ENCODE data around the gene UGT1A7.
"Not testable (repeated sequence)": the region's sequence is repeated elsewhere in the genome, so short reads cannot be mapped to it uniquely, and the experiment has no call there.

The UGT1A7 gene

GRCh38 chr2:233714121-233714520, 32.4 kb downstream of the UGT1A7 start:
- no peak for DNase-seq

GRCh38 chr2:233718552-233718951, 36.9 kb downstream of the UGT1A7 start, which contains the start of gene UGT1A4:
TSS of gene UGT1A4 (plus strand) at chr2:233718736. CDS start at chr2:233718821, 85 bp downstream.
- DNase-seq, result no peak

GRCh38 chr2:233728723-233729301, 47.1 kb downstream of the UGT1A7 start, which contains the start of gene UGT1A3:
TSS of gene UGT1A3 (plus strand) at chr2:233729042. CDS start at chr2:233729127, 85 bp downstream.
- DNase-seq, result no peak

GRCh38 chr2:233736868-233737653, 55.4 kb downstream of the UGT1A7 start:
- not testable (repeated sequence) for DNase-seq

- DNase-seq, result no peak
These were observed 59.2 kb downstream of the UGT1A7 start for GRCh38 chr2:233740870-233741269.

GRCh38 chr2:233743464-233744259, 62.0 kb downstream of the UGT1A7 start:
- no peak for DNase-seq

- no peak for DNase-seq
These were observed 63.5 kb downstream of the UGT1A7 start for GRCh38 chr2:233745073-233745755.

GRCh38 chr2:233745838-233746237, 64.1 kb downstream of the UGT1A7 start:
- not testable (repeated sequence) for DNase-seq

GRCh38 chr2:233746475-233747282, 65.0 kb downstream of the UGT1A7 start:
- DNase-seq, result no peak

- DNase-seq, result no peak
These were observed 65.5 kb downstream of the UGT1A7 start for GRCh38 chr2:233747283-233747544.

- not testable (repeated sequence) for DNase-seq
These were observed 69.0 kb downstream of the UGT1A7 start for GRCh38 chr2:233750689-233751088.

GRCh38 chr2:233751212-233752009, 69.7 kb downstream of the UGT1A7 start:
- not testable (repeated sequence) for DNase-seq

GRCh38 chr2:233754872-233755611, 73.3 kb downstream of the UGT1A7 start:
- no peak for DNase-seq

GRCh38 chr2:233756429-233757081, 74.9 kb downstream of the UGT1A7 start:
- DNase-seq, result no peak

- DNase-seq, result no peak
These were observed 76.4 kb downstream of the UGT1A7 start for GRCh38 chr2:233758141-233758540.

GRCh38 chr2:233758849-233759248, 77.1 kb downstream of the UGT1A7 start:
- DNase-seq, result no peak

- DNase-seq, result no peak
These were observed 78.3 kb downstream of the UGT1A7 start, which contains the start of gene UGT1A1 for GRCh38 chr2:233760043-233760442. TSS of gene UGT1A1 (plus strand) at chr2:233760270. CDS start at chr2:233760288, 18 bp downstream.

- DNase-seq, result no peak
These were observed 79.5 kb downstream of the UGT1A7 start for GRCh38 chr2:233761040-233761769.

GRCh38 chr2:233764264-233764663, 82.6 kb downstream of the UGT1A7 start:
- DNase-seq, result no peak

All from CD4-positive, alpha-beta T cell treated with Interleukin-21 for 1 hour (primary cell).